ENCODE measurements around the gene CD9. TPM values are rescaled to one million over a fixed set of nuclear protein-coding genes. Genes with fewer than 3 reads are reported as not detected.

Gene CD9
- total and polyA plus RNA-seq, 4 donors = 240 to 425 (median 379) TPM

DNA sequence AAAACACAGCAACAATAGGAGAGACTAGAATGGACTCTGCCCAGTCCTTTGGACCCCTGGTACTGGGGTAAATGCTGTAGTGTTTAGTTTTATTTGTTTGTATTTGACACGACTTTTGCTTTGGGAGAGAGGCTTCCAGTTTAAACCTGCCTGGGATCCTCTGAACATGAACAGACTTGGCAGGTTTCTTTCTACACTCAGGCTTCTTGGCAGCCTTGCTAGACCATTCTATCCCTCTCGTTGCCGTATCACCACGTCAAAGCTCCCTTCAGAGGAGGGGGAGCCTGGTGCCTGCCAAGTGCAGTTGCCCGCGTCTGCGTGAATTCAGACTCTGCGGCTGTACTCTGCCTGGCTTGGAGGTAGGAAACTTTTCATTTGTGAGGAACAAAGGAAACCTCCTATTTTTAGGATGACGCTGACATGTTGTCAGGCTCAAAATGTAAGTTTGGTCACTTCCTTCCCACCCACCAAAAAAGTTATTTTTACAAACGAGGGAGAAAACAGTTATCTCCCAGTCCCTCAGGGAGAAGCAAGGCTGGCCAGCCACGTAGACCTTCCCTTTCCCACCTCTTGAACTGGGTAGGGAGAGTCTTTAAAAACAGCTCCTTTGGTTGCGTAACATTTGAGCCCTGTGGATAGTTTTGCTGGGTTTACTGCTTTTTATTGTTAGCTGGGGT is 25.9 kb downstream of the CD9 start:
- H3K9ac ChIP-seq (ENCODE audit: insufficient read depth in 1 of 2, low read length in 2 of 2) = peak overlapping the region in 1 of 2 donors; percentile 56
- peak overlapping the region; percentile 81 to 93 for H3K27ac ChIP-seq (ENCODE audit: low read depth in 1 of 2, low read length in 1 of 2)
- no peaks in the 10 kb centered on the region for H3K9me3 ChIP-seq (ENCODE audit: control insufficient read depth in 4 of 4, insufficient read depth in 3 of 4, low read length in 3 of 4)
- no peak for ATAC-seq (ENCODE audit: insufficient read depth, low FRiP score)
- peaks cover 17 to 44% (median 36%) of the 10 kb centered on the region in 5 donors for H3K4me1 ChIP-seq (ENCODE audit: control insufficient read depth in 5 of 5, insufficient read depth in 5 of 5, low read length in 5 of 5)
- TF ChIP-seq, protein P1, sequence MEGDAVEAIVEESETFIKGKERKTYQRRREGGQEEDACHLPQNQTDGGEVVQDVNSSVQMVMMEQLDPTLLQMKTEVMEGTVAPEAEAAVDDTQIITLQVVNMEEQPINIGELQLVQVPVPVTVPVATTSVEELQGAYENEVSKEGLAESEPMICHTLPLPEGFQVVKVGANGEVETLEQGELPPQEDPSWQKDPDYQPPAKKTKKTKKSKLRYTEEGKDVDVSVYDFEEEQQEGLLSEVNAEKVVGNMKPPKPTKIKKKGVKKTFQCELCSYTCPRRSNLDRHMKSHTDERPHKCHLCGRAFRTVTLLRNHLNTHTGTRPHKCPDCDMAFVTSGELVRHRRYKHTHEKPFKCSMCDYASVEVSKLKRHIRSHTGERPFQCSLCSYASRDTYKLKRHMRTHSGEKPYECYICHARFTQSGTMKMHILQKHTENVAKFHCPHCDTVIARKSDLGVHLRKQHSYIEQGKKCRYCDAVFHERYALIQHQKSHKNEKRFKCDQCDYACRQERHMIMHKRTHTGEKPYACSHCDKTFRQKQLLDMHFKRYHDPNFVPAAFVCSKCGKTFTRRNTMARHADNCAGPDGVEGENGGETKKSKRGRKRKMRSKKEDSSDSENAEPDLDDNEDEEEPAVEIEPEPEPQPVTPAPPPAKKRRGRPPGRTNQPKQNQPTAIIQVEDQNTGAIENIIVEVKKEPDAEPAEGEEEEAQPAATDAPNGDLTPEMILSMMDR (IDR thresholded peaks at IDR 0.05; ENCODE audit: control extremely low read depth, extremely low read depth) = no peak
- WGBS, 2 donors = 25 to 42% methylated on average over 12 of the region's 12 CpGs
- no peaks in the 10 kb centered on the region for H3K27me3 ChIP-seq (ENCODE audit: control insufficient read depth in 3 of 3, insufficient read depth in 3 of 3, low read length in 2 of 3)
- H3K4me3 ChIP-seq = no peak overlapping the region
- peak; percentile 75 to 90 (median 83) for DNase-seq
- peaks cover 0 to 15% (median 0%) of the 10 kb centered on the region in 4 donors for H3K36me3 ChIP-seq (ENCODE audit: control insufficient read depth in 4 of 4, insufficient read depth in 4 of 4, low read length in 4 of 4)

DNA sequence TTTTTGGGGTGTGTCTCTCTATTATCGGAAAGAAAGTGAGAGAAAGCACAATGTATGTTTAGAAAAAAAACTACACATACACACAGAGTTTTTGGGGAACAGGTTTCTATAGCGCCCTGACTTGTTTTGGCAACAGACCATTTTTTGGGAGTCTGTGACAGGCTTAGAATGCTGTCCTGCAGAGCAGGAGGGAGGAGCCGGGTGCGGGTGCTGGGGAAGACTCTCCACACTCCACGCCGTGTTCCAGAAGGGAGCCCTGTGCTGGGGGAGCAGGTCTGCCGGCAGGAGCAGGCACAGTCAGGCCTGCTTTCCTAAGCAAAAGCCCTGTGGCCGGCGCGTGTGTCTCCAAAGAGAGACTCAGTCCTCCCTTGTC is 26.5 kb downstream of the CD9 start:
- H3K27ac ChIP-seq (ENCODE audit: low read depth in 1 of 2, low read length in 1 of 2) = peak overlapping the region; percentile 69 to 81
- DNase-seq (no peak), ATAC-seq (ENCODE audit: insufficient read depth, low FRiP score) (no peak)
- H3K4me1 ChIP-seq (ENCODE audit: control insufficient read depth in 5 of 5, insufficient read depth in 5 of 5, low read length in 5 of 5) = peaks cover 17 to 44% (median 35%) of the 10 kb centered on the region in 5 donors
- TF ChIP-seq, protein P1 (IDR thresholded peaks at IDR 0.05; ENCODE audit: control extremely low read depth, extremely low read depth) = no peak
- peak overlapping the region in 1 of 2 donors; percentile 56 for H3K9ac ChIP-seq (ENCODE audit: insufficient read depth in 1 of 2, low read length in 2 of 2)
- no peaks in the 10 kb centered on the region for H3K27me3 ChIP-seq (ENCODE audit: control insufficient read depth in 3 of 3, insufficient read depth in 3 of 3, low read length in 2 of 3)
- H3K4me3 ChIP-seq = no peak overlapping the region
- 58 to 76% methylated on average over 10 of the region's 10 CpGs for WGBS, 2 donors
- peaks cover 0 to 15% (median 0%) of the 10 kb centered on the region in 4 donors for H3K36me3 ChIP-seq (ENCODE audit: control insufficient read depth in 4 of 4, insufficient read depth in 4 of 4, low read length in 4 of 4)
- no peaks in the 10 kb centered on the region for H3K9me3 ChIP-seq (ENCODE audit: control insufficient read depth in 4 of 4, insufficient read depth in 3 of 4, low read length in 3 of 4)

DNA sequence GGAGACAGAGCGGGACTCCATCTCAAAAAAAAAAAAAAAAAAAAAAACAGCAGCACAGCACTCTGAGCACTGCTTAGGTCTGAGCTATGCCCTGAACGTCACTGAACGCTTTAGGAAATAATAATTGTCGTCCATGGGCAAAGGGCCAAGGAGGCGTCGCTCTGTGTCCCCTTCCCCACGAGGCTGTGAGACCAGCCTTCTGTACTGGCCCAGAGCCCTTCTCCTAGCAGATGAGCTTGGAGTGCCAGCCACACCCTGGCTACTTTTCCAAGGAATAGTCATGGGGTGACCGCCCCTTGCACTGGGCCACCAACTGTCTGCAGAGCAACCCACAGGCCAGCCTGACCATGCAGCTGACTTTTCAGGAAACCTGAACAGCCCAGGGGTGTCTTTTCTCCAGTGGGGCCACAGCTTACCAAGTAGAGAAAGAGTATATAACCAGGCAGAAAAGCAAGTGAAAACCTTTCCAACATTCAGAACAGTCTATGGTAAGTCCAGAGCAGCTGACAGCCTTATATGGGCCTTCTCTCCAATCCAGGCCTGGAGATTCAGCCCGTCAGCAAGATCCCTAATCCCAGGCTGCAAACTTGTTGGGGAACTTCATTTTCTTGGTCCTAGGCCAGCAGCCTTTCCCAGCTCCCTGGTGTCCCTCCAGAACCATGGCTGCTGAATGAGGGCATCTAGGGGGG is 28.5 kb downstream of the CD9 start:
- Histone ChIP-seq H3K9me3 (ENCODE audit: control insufficient read depth in 4 of 4, insufficient read depth in 3 of 4, low read length in 3 of 4) (no peaks in the 10 kb centered on the region), H3K4me3 (no peak overlapping the region), H3K27me3 (ENCODE audit: control insufficient read depth in 3 of 3, insufficient read depth in 3 of 3, low read length in 2 of 3) (no peaks in the 10 kb centered on the region), H3K9ac (ENCODE audit: insufficient read depth in 1 of 2, low read length in 2 of 2) (peak overlapping the region; percentile 1 to 47), H3K36me3 (ENCODE audit: control insufficient read depth in 4 of 4, insufficient read depth in 4 of 4, low read length in 4 of 4) (peaks cover 0 to 30% (median 0%) of the 10 kb centered on the region in 4 donors), H3K4me1 (ENCODE audit: control insufficient read depth in 5 of 5, insufficient read depth in 5 of 5, low read length in 5 of 5) (peaks cover 19 to 49% (median 35%) of the 10 kb centered on the region in 5 donors), H3K27ac (ENCODE audit: low read depth in 1 of 2, low read length in 1 of 2) (peak overlapping the region in 1 of 2 donors; percentile 87)
- DNase-seq (peak; percentile 69 to 72 (median 71)), ATAC-seq (ENCODE audit: insufficient read depth, low FRiP score) (no peak)
- TF ChIP-seq, protein P1 (IDR thresholded peaks at IDR 0.05; ENCODE audit: control extremely low read depth, extremely low read depth) = no peak
- WGBS, 2 donors = 51 to 61% methylated on average over 9 of the region's 9 CpGs

Data from lung (tissue), 12 donors.